Natural killer cell (primary cell): Measurements from ENCODE around the gene SERHL2. TPM values are rescaled to one million over a fixed set of nuclear protein-coding genes. Genes with fewer than 3 reads are reported as not detected.

Source experiments
- ATAC-seq, 3 donors: fragments of 150-1000 bp in 2 of 3; fragments of 200-7000 bp in 1 of 3; cut with Tn5 transposase; 1 replicate in 1 of 3; 2 replicates in 2 of 3; pipeline ENCODE4 v1.10.0; 2021; ENCODE audit warnings: mild to moderate bottlenecking in 2 of 3, moderate library complexity in 2 of 3
- DNase-seq, 2 donors: peaks; one replicate each; pipeline versions ENCODE4 v3.0.0 to v3.0.0-alpha.2; 2013 to 2021; ENCODE audit warnings: mixed read lengths in 1 of 2
- H3K27ac ChIP-seq: one replicate; pipeline ENCODE4 v1.5.1; 2013; ENCODE audit warnings: mild to moderate bottlenecking, low read length
- H3K27me3 ChIP-seq: one replicate; pipeline ENCODE4 v1.6.1; 2013; ENCODE audit warnings: low read length; ENCODE audit not compliant: control insufficient read depth, insufficient read depth
- H3K36me3 ChIP-seq: one replicate; pipeline ENCODE4 v1.6.1; 2013; ENCODE audit warnings: low read length; ENCODE audit not compliant: control insufficient read depth, insufficient read depth
- H3K4me1 ChIP-seq: one replicate; pipeline ENCODE4 v1.6.1; 2013; ENCODE audit warnings: low read length; ENCODE audit not compliant: control insufficient read depth, insufficient read depth
- H3K4me3 ChIP-seq: one replicate; pipeline ENCODE4 v1.5.1; 2013; ENCODE audit warnings: low read length
- H3K9me3 ChIP-seq: one replicate; pipeline ENCODE4 v1.6.1; 2013; ENCODE audit warnings: low read length; ENCODE audit not compliant: control insufficient read depth, insufficient read depth
- H3K27ac Mint-ChIP-seq, 2 donors: one replicate each; pipeline ENCODE4 v1.8.0; 2022; ENCODE audit warnings: mild to moderate bottlenecking in 2 of 2, mixed read lengths in 2 of 2, moderate library complexity in 1 of 2
- H3K27me3 Mint-ChIP-seq, 2 donors: one replicate each; pipeline ENCODE4 v1.8.0; 2022; ENCODE audit warnings: low read depth in 2 of 2, mixed read lengths in 2 of 2
- H3K36me3 Mint-ChIP-seq: one replicate; pipeline ENCODE4 v1.8.0; 2022; ENCODE audit warnings: mixed read lengths
- H3K4me1 Mint-ChIP-seq, 2 donors: one replicate each; pipeline ENCODE4 v1.8.0; 2022; ENCODE audit warnings: mixed read lengths in 2 of 2
- H3K4me3 Mint-ChIP-seq: one replicate; pipeline ENCODE4 v1.8.0; 2022; ENCODE audit warnings: mild to moderate bottlenecking, moderate library complexity, mixed read lengths
- H3K9me3 Mint-ChIP-seq, 2 donors: one replicate each; pipeline ENCODE4 v1.8.0; 2022; ENCODE audit warnings: mixed read lengths in 2 of 2
- WGBS: methylation state at CpG from one replicate; pipeline ENCODE4 v1.1.7; 2013; ENCODE audit warnings: missing lambda C conversion rate; ENCODE audit not compliant: insufficient coverage; 5-methylcytosine and 5-hydroxymethylcytosine counted together
- intact Hi-C: fragments of 100-400 bp; cut with micrococcal nuclease; formaldehyde crosslinking; loops from one replicate; pipeline ENCODE4 v1.14.2; 2022
- total RNA-seq, 4 donors: library from RNA; stranded (reverse); fragments of 120-200 nt in 1 of 4; gene quantifications; one replicate each; pipeline versions ENCODE4 v1.2.3 to v1.2.4, GENCODE V29; 2013 to 2022
- TF ChIP-seq, protein P1 (sequence below): fragments of 200-600 bp; IDR thresholded peaks from one replicate; pipeline ENCODE4 v1.8.0; 2022; ENCODE audit warnings: antibody characterized with exemption

Gene SERHL2
- total RNA-seq, 3 donors from 2014 or later (not counting 1 experiment from before 2014, with no cell fraction given) = 0.23 to 0.48 TPM; not detected in 1

DNA sequence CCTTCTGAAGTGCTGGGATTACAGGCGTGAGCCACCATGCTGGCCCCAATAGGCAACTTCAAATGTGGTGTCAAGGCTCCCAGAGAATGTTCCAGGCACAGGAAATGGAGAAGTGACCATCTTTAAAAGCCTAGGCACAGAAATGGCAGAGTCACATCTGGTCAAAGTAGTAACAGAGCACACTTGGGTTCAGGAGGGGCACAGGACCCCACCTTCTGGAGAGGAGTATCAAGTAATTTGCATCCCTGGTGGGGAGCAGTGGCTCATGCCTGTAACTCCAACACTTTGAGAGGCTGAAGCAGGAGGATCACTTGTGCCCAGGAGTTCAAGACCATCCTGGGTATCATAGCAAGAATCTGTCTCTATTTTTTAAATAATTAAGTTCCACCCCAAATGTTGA is 29.2 kb downstream of the SERHL2 start:
- ATAC-seq = no peak
- Mint-ChIP-seq H3K9me3 (no peaks in the 10 kb centered on the region), H3K4me1 (peaks cover 14 to 29% of the 10 kb centered on the region in 2 donors), H3K4me3 (no peak overlapping the region), H3K36me3 (no peaks in the 10 kb centered on the region), H3K27me3 (no peaks in the 10 kb centered on the region), H3K27ac (peak overlapping the region in 1 of 2 donors; percentile 71)
- WGBS = 97% methylated on average over 1 of the region's 1 CpG
- Histone ChIP-seq H3K4me1 (peaks cover 17% of the 10 kb centered on the region), H3K27me3 (no peaks in the 10 kb centered on the region), H3K27ac (no peak overlapping the region), H3K9me3 (no peaks in the 10 kb centered on the region), H3K36me3 (peaks cover 45% of the 10 kb centered on the region), H3K4me3 (no peak overlapping the region)
- TF ChIP-seq, protein P1, sequence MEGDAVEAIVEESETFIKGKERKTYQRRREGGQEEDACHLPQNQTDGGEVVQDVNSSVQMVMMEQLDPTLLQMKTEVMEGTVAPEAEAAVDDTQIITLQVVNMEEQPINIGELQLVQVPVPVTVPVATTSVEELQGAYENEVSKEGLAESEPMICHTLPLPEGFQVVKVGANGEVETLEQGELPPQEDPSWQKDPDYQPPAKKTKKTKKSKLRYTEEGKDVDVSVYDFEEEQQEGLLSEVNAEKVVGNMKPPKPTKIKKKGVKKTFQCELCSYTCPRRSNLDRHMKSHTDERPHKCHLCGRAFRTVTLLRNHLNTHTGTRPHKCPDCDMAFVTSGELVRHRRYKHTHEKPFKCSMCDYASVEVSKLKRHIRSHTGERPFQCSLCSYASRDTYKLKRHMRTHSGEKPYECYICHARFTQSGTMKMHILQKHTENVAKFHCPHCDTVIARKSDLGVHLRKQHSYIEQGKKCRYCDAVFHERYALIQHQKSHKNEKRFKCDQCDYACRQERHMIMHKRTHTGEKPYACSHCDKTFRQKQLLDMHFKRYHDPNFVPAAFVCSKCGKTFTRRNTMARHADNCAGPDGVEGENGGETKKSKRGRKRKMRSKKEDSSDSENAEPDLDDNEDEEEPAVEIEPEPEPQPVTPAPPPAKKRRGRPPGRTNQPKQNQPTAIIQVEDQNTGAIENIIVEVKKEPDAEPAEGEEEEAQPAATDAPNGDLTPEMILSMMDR = no peak
- intact Hi-C loops = no loop called here
- DNase-seq = no peak

GRCh38 chr22:42584364-42584940 is 30.7 kb downstream of the SERHL2 start:
- H3K36me3 Mint-ChIP-seq = no peaks in the 10 kb centered on the region
- peaks cover 17% of the 10 kb centered on the region for H3K4me1 ChIP-seq

DNA sequence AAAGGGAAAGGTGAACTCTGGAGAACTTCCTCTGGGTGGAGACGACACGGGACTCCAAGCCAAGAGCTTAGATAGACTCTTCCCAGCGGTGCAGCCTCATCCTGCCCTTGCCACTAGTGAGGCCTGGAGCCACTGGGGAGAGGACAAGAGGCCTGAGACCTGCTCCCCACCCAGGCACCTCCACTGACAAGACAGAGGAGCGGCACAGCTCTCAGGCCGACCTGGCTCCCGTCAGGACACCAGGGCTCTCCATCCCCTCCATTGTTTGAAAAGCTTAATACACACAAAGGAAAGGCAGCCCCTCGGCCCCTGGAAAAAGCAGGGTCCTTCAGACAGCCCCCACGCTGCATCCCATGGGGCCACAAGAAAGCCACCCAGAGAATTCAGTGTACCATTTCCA is 31.3 kb downstream of the SERHL2 start:
- H3K27ac Mint-ChIP-seq = peak overlapping the region in 1 of 2 donors; percentile 68
- WGBS = 93% methylated on average over 8 of the region's 8 CpGs
- intact Hi-C loops = no loop called here
- H3K27me3 Mint-ChIP-seq = no peaks in the 10 kb centered on the region
- Histone ChIP-seq H3K27me3 (no peaks in the 10 kb centered on the region), H3K36me3 (peaks cover 51% of the 10 kb centered on the region), H3K4me3 (no peak overlapping the region), H3K9me3 (no peaks in the 10 kb centered on the region), H3K4me1 (peaks cover 17% of the 10 kb centered on the region), H3K27ac (no peak overlapping the region)
- TF ChIP-seq, protein P1 = no peak
- no peaks in the 10 kb centered on the region for H3K9me3 Mint-ChIP-seq
- DNase-seq (no peak), ATAC-seq (no peak)
- peaks cover 14 to 29% of the 10 kb centered on the region in 2 donors for H3K4me1 Mint-ChIP-seq
- peak overlapping the region; percentile 9 for H3K4me3 Mint-ChIP-seq
- no peaks in the 10 kb centered on the region for H3K36me3 Mint-ChIP-seq

More at GRCh38 chr22:42584364-42584940, 30.7 kb downstream of the SERHL2 start:
- peaks cover 47% of the 10 kb centered on the region for H3K36me3 ChIP-seq
- intact Hi-C loops = no loop called here
- Mint-ChIP-seq H3K9me3 (no peaks in the 10 kb centered on the region), H3K4me1 (peaks cover 14 to 29% of the 10 kb centered on the region in 2 donors), H3K27me3 (no peaks in the 10 kb centered on the region), H3K4me3 (no peak overlapping the region), H3K27ac (peak overlapping the region in 1 of 2 donors; percentile 68)
- no peak overlapping the region for H3K4me3 ChIP-seq
- TF ChIP-seq, protein P1 = no peak
- DNase-seq (no peak), ATAC-seq (no peak)
- no peaks in the 10 kb centered on the region for H3K27me3 ChIP-seq
- H3K9me3 ChIP-seq = no peaks in the 10 kb centered on the region
- H3K27ac ChIP-seq = no peak overlapping the region
- 96% methylated on average over 4 of the region's 4 CpGs for WGBS

- no peak overlapping the region for H3K4me3 Mint-ChIP-seq
- Histone ChIP-seq H3K4me1 (peaks cover 9% of the 10 kb centered on the region), H3K4me3 (no peak overlapping the region), H3K27ac (no peak overlapping the region), H3K27me3 (no peaks in the 10 kb centered on the region), H3K9me3 (no peaks in the 10 kb centered on the region), H3K36me3 (peaks cover 58% of the 10 kb centered on the region)
- H3K27ac Mint-ChIP-seq = no peak overlapping the region
- intact Hi-C loops = no loop called here
- ATAC-seq (no peak), DNase-seq (no peak)
- WGBS = 92% methylated on average over 4 of the region's 4 CpGs
- peaks cover 7 to 21% of the 10 kb centered on the region in 2 donors for H3K4me1 Mint-ChIP-seq
- no peaks in the 10 kb centered on the region for H3K36me3 Mint-ChIP-seq
- TF ChIP-seq, protein P1 = no peak
- no peaks in the 10 kb centered on the region for H3K9me3 Mint-ChIP-seq
- H3K27me3 Mint-ChIP-seq = no peaks in the 10 kb centered on the region
Observed at GRCh38 chr22:42586381-42586780, 32.6 kb downstream of the SERHL2 start.
